Endothelial cell of umbilical vein (primary cell): ENCODE measurements around the gene ZFP14. TPM values are rescaled to one million over a fixed set of nuclear protein-coding genes. Genes with fewer than 3 reads are reported as not detected.

ENCODE experiments used
- BruUV-seq: library from RNA; stranded (reverse); fragments of 400-500 nt; replicated peaks from 2 replicates; lab custom pipeline; 2021; lab: Mats Ljungman, UMichigan
- CTCF ChIA-PET: fragments of 300-600, 350-600 bp; sonication (Branson Sonifier 250); formaldehyde crosslinking; loops from one replicate; lab custom pipeline; 2021; ENCODE audit warnings: antibody characterized with exemption, inconsistent platforms; lab: Charles Lee
- POLR2A ChIA-PET: fragments of 300-600, 350-600 bp; sonication (Branson Sonifier 250); formaldehyde crosslinking; loops from one replicate; lab custom pipeline; 2021; ENCODE audit warnings: antibody characterized with exemption, inconsistent platforms; lab: Charles Lee
- DNase-seq: peaks from one replicate; pipeline ENCODE4 v3.0.0-alpha.2; 2011; ENCODE audit warnings: low read depth, low spot score
- FAIRE-seq: peaks from 2 replicates; lab custom pipeline; 2011; peaks lifted over from hg19 to GRCh38; lab: Jason Lieb, UNC
- H2AFZ ChIP-seq: 2 replicates; pipeline ENCODE4 v1.6.0; 2012; ENCODE audit warnings: low read depth, low read length, control low read depth, inconsistent platforms
- H3K27ac ChIP-seq: 2 replicates; pipeline ENCODE4 v1.5.1; 2011; ENCODE audit warnings: low read depth, mild to moderate bottlenecking, control low read depth, low read length, moderate library complexity; ENCODE audit not compliant: insufficient read depth
- H3K27me3 ChIP-seq, 2 experiments: 2 replicates each; pipeline versions ENCODE4 v1.6.0 to v1.6.1; 2011; ENCODE audit warnings: low read length in 2 of 2, mixed read lengths in 1 of 2; ENCODE audit not compliant: control insufficient read depth in 2 of 2, insufficient read depth in 2 of 2
- H3K36me3 ChIP-seq, 2 experiments: 2 replicates in 1 of 2; 3 replicates in 1 of 2; pipeline ENCODE4 v1.5.1; 2011; ENCODE audit warnings: low read length in 2 of 2, mild to moderate bottlenecking in 1 of 2, moderate library complexity in 1 of 2; ENCODE audit not compliant: control insufficient read depth in 2 of 2, insufficient read depth in 2 of 2; ENCODE audit errors: extremely low read depth in 1 of 2
- H3K4me1 ChIP-seq: 3 replicates; pipeline ENCODE4 v1.5.1; 2011; ENCODE audit warnings: mild to moderate bottlenecking, low read length; ENCODE audit not compliant: control insufficient read depth, insufficient read depth; ENCODE audit errors: extremely low read depth
- H3K4me2 ChIP-seq: 2 replicates; pipeline ENCODE4 v1.6.1; 2011; ENCODE audit warnings: low read length, control low read depth, mixed read lengths; ENCODE audit not compliant: insufficient read depth
- H3K4me3 ChIP-seq, 3 experiments: fragments of 200-600 bp in 1 of 3; sonication (generic), shearing (Covaris generic) in 1 of 3; replicated peaks in 1 of 3; 2 replicates each; pipeline ENCODE4 v1.5.1; 2011 to 2016; ENCODE audit warnings: control low read depth in 3 of 3, low read length in 3 of 3, mild to moderate bottlenecking in 2 of 3, inconsistent platforms in 1 of 3, low read depth in 1 of 3, moderate library complexity in 1 of 3; ENCODE audit not compliant: insufficient read depth in 1 of 3
- H3K79me2 ChIP-seq: 2 replicates; pipeline ENCODE4 v1.6.0; 2012; ENCODE audit warnings: low read length, inconsistent platforms; ENCODE audit not compliant: control insufficient read depth, insufficient read depth
- H3K9ac ChIP-seq: replicated peaks from 2 replicates; pipeline ENCODE3; 2011; ENCODE audit warnings: low read length, control low read depth; ENCODE audit not compliant: insufficient read depth; ENCODE audit errors: extremely low read depth
- H3K9me1 ChIP-seq: replicated peaks from 3 replicates; pipeline ENCODE4 v1.6.0; 2011; ENCODE audit warnings: mild to moderate bottlenecking, low read length; ENCODE audit not compliant: control insufficient read depth, insufficient read depth; ENCODE audit errors: extremely low read depth
- H3K9me3 ChIP-seq: replicated peaks from 2 replicates; pipeline ENCODE4 v1.5.1; 2012; ENCODE audit warnings: low read length, inconsistent platforms; ENCODE audit not compliant: control insufficient read depth, insufficient read depth
- H4K20me1 ChIP-seq: replicated peaks from 2 replicates; pipeline ENCODE3; 2011; ENCODE audit warnings: mild to moderate bottlenecking, low read length; ENCODE audit not compliant: control insufficient read depth, insufficient read depth; ENCODE audit errors: extremely low read depth
- EZH2 ChIP-seq: IDR thresholded peaks from 2 replicates; pipeline ENCODE4 v1.6.1; 2012; ENCODE audit warnings: borderline replicate concordance, low read depth, mild to moderate bottlenecking, moderate library complexity, low read length, inconsistent platforms; ENCODE audit not compliant: severe bottlenecking
- JUN ChIP-seq: IDR thresholded peaks from 2 replicates; pipeline ENCODE4 v1.6.1; 2011; ENCODE audit warnings: borderline replicate concordance, low read depth; ENCODE audit not compliant: insufficient read length, insufficient read depth
- POLR2A ChIP-seq: IDR thresholded peaks from 2 replicates; pipeline ENCODE4 v1.6.1; 2012; ENCODE audit warnings: low read depth, mild to moderate bottlenecking, control low read depth, low read length
- POLR2AphosphoS5 ChIP-seq: IDR thresholded peaks from 2 replicates; pipeline ENCODE4 v1.6.1; 2012; ENCODE audit warnings: low read depth, mild to moderate bottlenecking, control low read depth, low read length, moderate library complexity; ENCODE audit not compliant: insufficient read depth
- dilution Hi-C: fragments of 300-500 bp; cut with MboI; formaldehyde crosslinking; loops from one replicate; pipeline ENCODE4 v1.15.0; 2019; ENCODE audit warnings: low sequenced_read_pairs; ENCODE audit not compliant: extremely low pct_ligation_motif_present
- intact Hi-C: fragments of 100-400 bp; cut with micrococcal nuclease; formaldehyde crosslinking; loops from one replicate; pipeline ENCODE4 v1.10.0; 2022
- polyA plus RNA-seq, 4 experiments: library from polyadenylated mRNA; depleted of rRNA in 3 of 4; stranded (reverse) in 3 of 4; unstranded in 1 of 4; fragments of >200 nt; gene quantifications; 2 replicates each; pipeline versions ENCODE4 v1.2.1 to v1.2.3, GENCODE V29; 2011 to 2012; ENCODE audit warnings: missing spikeins in 1 of 4
- total RNA-seq: library from RNA; stranded (reverse); gene quantifications from 2 replicates; pipeline ENCODE4 v1.2.3, GENCODE V29; 2021
- TF ChIP-seq, protein P1 (sequence below), 2 donors: IDR thresholded peaks; 1 replicate in 1 of 2; 2 replicates in 1 of 2; pipeline ENCODE4 v1.5.1; 2011; ENCODE audit warnings: low read length in 2 of 2, mild to moderate bottlenecking in 2 of 2, moderate library complexity in 2 of 2, control low read depth in 1 of 2, inconsistent platforms in 1 of 2, low read depth in 1 of 2; ENCODE audit not compliant: insufficient read depth in 1 of 2; ENCODE audit errors: extremely low read depth in 1 of 2

The ZFP14 gene
- total and polyA plus RNA-seq, 2 donors (not counting 3 experiments of a cell fraction or from before 2014, with no cell fraction given), result 0.59 to 2.6 TPM

DNA sequence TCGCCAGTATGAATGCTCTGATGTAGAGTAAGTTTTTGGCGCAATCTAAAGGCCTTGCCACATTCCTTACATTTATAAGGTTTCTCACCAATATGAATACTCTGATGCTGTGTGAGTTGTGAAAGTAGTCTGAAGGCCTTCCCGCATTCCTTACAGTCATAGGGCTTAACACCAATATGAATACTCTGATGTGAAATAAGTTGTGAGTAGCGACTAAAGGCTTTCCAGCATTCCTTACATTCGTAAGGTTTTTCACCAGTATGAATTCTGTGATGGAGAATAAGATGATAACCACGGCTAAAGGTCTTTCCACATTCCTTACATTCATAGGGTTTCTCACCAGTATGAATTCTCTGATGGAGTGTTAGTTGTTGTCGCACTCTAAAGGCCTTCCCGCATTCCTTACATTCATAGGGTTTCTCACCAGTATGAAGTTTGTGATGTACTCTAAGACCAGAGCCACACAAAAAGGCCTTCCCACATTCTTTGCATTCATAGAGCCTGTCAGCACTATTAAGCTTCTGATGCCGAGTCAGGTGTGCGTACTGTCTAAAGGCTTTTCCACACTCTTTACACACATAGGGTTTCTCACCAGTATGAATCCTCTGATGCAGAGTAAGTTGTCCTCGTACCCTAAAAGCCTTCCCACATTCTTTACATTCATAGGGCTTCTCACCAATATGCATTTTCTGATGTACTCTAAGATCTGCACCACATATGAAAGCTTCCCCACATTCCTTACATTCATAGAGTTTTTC lies 14.1 kb upstream of the ZFP14 start:
- no peak overlapping the region for H3K27ac ChIP-seq
- no peaks in the 10 kb centered on the region for H3K9me1 ChIP-seq
- no peaks in the 10 kb centered on the region for H3K4me1 ChIP-seq
- no peak overlapping the region for H3K4me2 ChIP-seq
- FAIRE-seq, result no peak
- POLR2A ChIA-PET, result no interaction called here
- H3K9me3 ChIP-seq, result peaks cover 18% of the 10 kb centered on the region
- CTCF ChIA-PET, result no interaction called here
- no peak for DNase-seq
- H3K4me3 ChIP-seq, result no peak overlapping the region
- H4K20me1 ChIP-seq, result no peaks in the 10 kb centered on the region
- H3K36me3 ChIP-seq, result peaks cover 2 to 14% of the 10 kb centered on the region in 2 experiments
- TF ChIP-seq POLR2AphosphoS5 (no peak), EZH2 (no peak), POLR2A (no peak), JUN (no peak)
- TF ChIP-seq, protein P1, sequence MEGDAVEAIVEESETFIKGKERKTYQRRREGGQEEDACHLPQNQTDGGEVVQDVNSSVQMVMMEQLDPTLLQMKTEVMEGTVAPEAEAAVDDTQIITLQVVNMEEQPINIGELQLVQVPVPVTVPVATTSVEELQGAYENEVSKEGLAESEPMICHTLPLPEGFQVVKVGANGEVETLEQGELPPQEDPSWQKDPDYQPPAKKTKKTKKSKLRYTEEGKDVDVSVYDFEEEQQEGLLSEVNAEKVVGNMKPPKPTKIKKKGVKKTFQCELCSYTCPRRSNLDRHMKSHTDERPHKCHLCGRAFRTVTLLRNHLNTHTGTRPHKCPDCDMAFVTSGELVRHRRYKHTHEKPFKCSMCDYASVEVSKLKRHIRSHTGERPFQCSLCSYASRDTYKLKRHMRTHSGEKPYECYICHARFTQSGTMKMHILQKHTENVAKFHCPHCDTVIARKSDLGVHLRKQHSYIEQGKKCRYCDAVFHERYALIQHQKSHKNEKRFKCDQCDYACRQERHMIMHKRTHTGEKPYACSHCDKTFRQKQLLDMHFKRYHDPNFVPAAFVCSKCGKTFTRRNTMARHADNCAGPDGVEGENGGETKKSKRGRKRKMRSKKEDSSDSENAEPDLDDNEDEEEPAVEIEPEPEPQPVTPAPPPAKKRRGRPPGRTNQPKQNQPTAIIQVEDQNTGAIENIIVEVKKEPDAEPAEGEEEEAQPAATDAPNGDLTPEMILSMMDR (IDR thresholded peaks at IDR 0.05; ENCODE audit: extremely low read depth in 1 of 2, insufficient read depth in 1 of 2, low read depth in 1 of 2, low read length in 2 of 2), result no peak
- H2AFZ ChIP-seq, result no peak overlapping the region
- intact Hi-C loops (no loop called here), dilution Hi-C loops (no loop called here)
- no peak overlapping the region for H3K9ac ChIP-seq
- no peaks in the 10 kb centered on the region for H3K27me3 ChIP-seq
- no TSS peak for BruUV-seq
- H3K79me2 ChIP-seq, result no peaks in the 10 kb centered on the region
